Mucosa of descending colon (tissue), 3 donors: ENCODE data around the gene NTRK1. TPM values are rescaled to one million over a fixed set of nuclear protein-coding genes. Genes with fewer than 3 reads are reported as not detected.

Source experiments
- ATAC-seq: fragments of 200-7000 bp; cut with Tn5 transposase; one replicate; pipeline ENCODE4 v1.9.1; 2020; ENCODE audit warnings: mild to moderate bottlenecking, moderate library complexity
- DNase-seq, 3 donors: peaks; one replicate each; pipeline ENCODE4 v3.0.0-alpha.2; 2020
- H3K36me3 ChIP-seq: fragments of 200-600 bp; one replicate; pipeline ENCODE4 v1.8.0; 2021; ENCODE audit warnings: low read depth, mild to moderate bottlenecking
- H3K4me1 ChIP-seq: fragments of 200-600 bp; one replicate; pipeline ENCODE4 v1.8.0; 2021; ENCODE audit warnings: low read depth, mild to moderate bottlenecking
- H3K4me3 ChIP-seq: fragments of 200-600 bp; one replicate; pipeline ENCODE4 v1.8.0; 2021; ENCODE audit warnings: mild to moderate bottlenecking
- H3K9me3 ChIP-seq: fragments of 200-600 bp; one replicate; pipeline ENCODE4 v1.8.0; 2021; ENCODE audit warnings: mild to moderate bottlenecking
- intact Hi-C, 2 donors: fragments of 100-400 bp; cut with DNase I in 1 of 2; cut with micrococcal nuclease in 1 of 2; formaldehyde crosslinking; loops; one replicate each; pipeline versions ENCODE4 v1.11.0 to v1.11.1; 2022; cut with DNase I, micrococcal nuclease
- total RNA-seq, 3 donors: library from RNA; stranded (reverse); fragmentation: NEBNext Ultra II Directional in 2 of 3; extraction: Animal tissue kit (Norgen Biotek cat#: 25700) in 2 of 3; gene quantifications; one replicate each; pipeline versions ENCODE4 v1.2.1 to v1.2.4, GENCODE V29; 2021 to 2023
- TF ChIP-seq, protein P1 (sequence below): fragments of 200-600 bp; IDR thresholded peaks from one replicate; pipeline ENCODE4 v1.8.0; 2022; ENCODE audit warnings: antibody characterized with exemption, mild to moderate bottlenecking
- donor health status: DM: no; HTN: no; CAD: no; lungs with moderate emphysema.
- donor health status: DM: no; HTN: no; CAD: no.
- donor health status: DM: no; HTN: yes; CAD: no.

Gene NTRK1
- total RNA-seq, 3 donors from 2014 or later, result 0.67 to 1.3 (median 0.79) TPM

DNA sequence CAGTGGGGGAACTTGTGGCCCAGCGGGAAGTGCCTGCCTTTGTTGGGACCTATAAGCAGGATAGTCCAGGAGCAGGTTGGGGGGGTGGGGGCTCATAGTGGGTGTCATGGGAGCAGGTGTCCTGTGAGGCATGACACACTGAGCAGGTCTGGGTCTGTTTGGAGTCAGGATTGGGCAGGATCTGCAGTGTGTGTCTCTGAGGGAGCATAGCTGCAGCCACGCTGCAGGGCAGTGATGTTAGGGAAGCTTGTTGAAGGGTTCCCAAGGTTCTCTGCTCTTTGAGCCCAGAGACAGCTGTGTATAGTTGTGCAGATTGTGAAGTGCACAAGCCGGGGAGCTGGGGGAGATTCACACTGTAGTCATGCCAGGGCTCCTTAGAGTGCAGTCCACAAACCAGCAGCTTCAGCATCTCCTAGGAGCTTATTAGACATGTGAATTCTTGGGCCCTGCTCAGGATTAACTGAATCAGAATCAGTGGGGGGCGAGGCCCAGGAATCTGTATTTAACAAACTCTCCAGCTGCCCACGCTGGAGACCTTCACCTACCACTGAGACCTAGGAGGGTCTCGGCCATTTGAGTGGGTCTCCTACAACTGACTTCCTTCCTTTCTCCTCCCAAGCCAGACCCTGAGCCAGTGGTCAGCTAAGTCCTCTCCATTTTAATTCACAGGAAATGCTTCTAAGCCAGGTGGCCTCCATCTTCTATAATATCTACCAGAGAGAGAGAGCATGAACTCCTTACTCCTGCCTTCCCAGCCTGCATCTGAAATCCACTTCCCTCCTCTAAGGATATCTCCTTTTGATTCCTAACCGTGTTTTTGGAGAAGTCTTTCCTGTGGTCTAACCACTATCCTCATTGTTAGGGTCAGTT is 12.8 kb upstream of the NTRK1 start:
- intact Hi-C loops, result no loop called here
- TF ChIP-seq, protein P1, sequence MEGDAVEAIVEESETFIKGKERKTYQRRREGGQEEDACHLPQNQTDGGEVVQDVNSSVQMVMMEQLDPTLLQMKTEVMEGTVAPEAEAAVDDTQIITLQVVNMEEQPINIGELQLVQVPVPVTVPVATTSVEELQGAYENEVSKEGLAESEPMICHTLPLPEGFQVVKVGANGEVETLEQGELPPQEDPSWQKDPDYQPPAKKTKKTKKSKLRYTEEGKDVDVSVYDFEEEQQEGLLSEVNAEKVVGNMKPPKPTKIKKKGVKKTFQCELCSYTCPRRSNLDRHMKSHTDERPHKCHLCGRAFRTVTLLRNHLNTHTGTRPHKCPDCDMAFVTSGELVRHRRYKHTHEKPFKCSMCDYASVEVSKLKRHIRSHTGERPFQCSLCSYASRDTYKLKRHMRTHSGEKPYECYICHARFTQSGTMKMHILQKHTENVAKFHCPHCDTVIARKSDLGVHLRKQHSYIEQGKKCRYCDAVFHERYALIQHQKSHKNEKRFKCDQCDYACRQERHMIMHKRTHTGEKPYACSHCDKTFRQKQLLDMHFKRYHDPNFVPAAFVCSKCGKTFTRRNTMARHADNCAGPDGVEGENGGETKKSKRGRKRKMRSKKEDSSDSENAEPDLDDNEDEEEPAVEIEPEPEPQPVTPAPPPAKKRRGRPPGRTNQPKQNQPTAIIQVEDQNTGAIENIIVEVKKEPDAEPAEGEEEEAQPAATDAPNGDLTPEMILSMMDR, result no peak
- no peak for DNase-seq

GRCh38 chr1:156848461-156849150 is 12.1 kb upstream of the NTRK1 start:
- H3K9me3 ChIP-seq, result no peaks in the 10 kb centered on the region
- H3K4me1 ChIP-seq, result no peaks in the 10 kb centered on the region
- DNase-seq, result peak; percentile 71 to 85 (median 77)
- H3K36me3 ChIP-seq, result no peaks in the 10 kb centered on the region
- ATAC-seq, result peak; percentile 70
- TF ChIP-seq, protein P1, result no peak
- intact Hi-C loops, result no loop called here
- H3K4me3 ChIP-seq, result no peak overlapping the region

More for the DNA sequence above, 12.8 kb upstream of the NTRK1 start:
- Histone ChIP-seq H3K36me3 (no peaks in the 10 kb centered on the region), H3K9me3 (no peaks in the 10 kb centered on the region), H3K4me3 (no peak overlapping the region), H3K4me1 (no peaks in the 10 kb centered on the region)
- no peak for ATAC-seq

DNA sequence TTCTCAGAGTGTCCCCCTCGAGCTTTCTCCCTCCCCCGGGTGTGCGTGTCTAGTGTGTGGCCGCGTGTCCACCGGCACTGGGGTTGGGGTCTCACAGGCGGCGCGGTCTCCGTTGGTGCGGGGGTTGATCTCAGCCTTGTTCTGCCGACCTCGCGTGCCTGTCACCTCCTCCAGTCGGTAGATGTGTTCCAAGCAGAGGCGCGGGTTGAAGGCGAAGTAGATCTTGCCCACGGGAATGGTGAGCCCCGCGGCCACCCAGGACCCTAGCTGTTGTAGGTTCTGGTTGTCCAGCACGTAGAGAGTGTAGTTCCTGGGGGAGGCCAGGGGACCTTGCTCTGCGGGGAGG is 11.5 kb upstream of the NTRK1 start:
- TF ChIP-seq, protein P1, result no peak
- Histone ChIP-seq H3K9me3 (no peaks in the 10 kb centered on the region), H3K36me3 (no peaks in the 10 kb centered on the region), H3K4me3 (no peak overlapping the region), H3K4me1 (no peaks in the 10 kb centered on the region)
- no peak for DNase-seq
- intact Hi-C loops, result no loop called here
- no peak for ATAC-seq

DNA sequence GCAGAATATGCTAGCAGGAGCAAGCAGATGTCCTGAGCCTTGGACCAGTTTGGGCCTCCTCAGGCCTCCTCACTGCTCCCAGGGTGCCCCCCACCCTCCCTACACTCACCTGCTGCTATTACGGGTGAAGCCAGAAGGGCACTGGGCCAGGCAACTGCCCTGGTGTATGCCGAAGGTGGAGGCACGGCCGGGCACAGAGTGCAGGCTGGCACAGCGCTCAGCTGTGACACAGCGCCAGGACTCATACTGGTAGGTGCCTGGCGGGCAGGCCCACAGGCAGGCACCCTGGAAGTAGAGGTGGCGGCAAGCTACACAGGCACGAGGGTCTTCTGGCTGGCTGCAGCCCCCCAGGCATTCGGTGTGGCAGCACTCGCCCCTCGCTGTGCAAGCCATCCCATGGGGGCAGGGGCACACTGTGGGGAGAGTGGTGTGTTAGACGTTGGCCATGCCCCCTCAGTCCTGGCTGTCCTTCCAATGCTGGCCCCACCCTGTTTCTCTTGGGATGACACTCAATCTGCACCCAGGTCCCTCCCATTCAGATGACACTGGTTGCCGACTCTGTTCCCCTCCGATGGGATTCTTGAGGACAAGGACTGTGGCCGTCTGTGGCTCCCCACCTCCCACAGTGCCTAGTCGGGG is 8.8 kb upstream of the NTRK1 start:
- TF ChIP-seq, protein P1, result no peak
- H3K9me3 ChIP-seq, result no peaks in the 10 kb centered on the region
- H3K4me3 ChIP-seq, result no peak overlapping the region
- intact Hi-C loops, result no loop called here
- H3K36me3 ChIP-seq, result no peaks in the 10 kb centered on the region
- no peak for DNase-seq
- no peaks in the 10 kb centered on the region for H3K4me1 ChIP-seq
- ATAC-seq, result peak; percentile 45

DNA sequence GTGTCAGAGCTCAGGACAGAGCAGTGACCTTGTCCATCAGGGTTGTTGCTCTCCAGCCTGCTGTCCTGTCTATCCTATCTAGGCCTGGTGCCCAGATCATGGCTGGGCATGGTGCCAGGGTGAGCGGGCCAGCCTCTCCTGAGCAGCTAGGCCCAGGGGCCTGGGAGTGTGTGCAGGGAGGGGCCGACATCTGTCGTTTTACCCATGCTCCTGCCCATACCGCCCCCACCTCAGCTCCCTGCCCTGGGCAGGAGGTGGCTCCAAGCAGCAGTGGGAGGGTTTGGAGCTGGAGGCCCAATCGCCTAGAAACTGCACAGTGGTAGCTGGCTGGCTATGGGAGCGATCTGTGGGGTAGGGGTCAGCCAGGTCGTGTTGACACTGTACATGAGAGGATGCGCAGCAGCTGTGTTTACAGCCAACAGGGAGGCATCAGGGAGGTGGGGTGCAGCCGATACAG is 8.2 kb upstream of the NTRK1 start:
- TF ChIP-seq, protein P1, result no peak
- intact Hi-C loops, result no loop called here
- H3K36me3 ChIP-seq, result no peaks in the 10 kb centered on the region
- H3K9me3 ChIP-seq, result no peaks in the 10 kb centered on the region
- H3K4me3 ChIP-seq, result no peak overlapping the region
- DNase-seq (peak in 2 of 3 donors; percentile 51 to 57), ATAC-seq (peak; percentile 64)
- no peaks in the 10 kb centered on the region for H3K4me1 ChIP-seq
